Measurements from ENCODE around the gene CCDC85C.

CCDC85C gene

GRCh38 chr14:99630202-99630601, 26.2 kb upstream of the CCDC85C start:
- DNase-seq (ENCODE audit: low spot score), result no peak

DNA sequence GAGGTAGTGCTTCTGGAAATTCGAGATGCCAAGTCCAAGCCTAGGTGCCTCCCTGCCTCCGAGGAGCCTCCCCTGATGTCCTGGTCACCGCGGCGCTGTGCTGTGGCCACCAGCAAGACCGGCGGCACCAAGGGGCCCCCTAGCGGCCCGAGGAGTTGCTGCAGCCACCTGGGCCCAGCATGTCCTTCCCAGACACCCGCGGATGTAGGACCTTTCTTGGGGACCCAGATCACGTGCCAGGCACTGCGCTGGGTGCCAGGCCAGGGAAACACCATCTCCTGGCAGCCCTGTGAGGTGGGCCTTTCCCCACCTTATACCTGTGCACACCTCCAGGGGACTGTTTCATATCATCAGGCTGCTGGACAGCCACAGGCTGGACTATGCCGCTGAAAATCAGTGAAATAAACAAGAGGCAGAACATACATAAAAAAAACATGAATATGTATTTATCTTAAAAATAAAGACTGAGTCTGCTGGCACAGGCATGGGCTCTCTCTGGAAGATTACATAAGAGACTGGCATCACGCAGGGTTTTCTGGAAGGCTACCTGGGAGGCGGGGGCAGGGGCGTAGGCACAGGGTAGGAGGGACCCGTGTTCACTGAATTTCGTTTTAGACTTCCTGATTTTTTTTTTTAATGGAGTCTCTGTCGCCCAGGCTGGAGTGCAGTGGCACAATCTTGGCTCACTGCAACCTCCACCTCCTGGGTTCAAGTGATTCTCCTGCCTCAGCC, 25.0 kb upstream of the CCDC85C start:
- peak; percentile 88 for DNase-seq (ENCODE audit: low spot score)

GRCh38 chr14:99627510-99628381, 23.7 kb upstream of the CCDC85C start:
- DNase-seq (ENCODE audit: low spot score), result no peak

DNA sequence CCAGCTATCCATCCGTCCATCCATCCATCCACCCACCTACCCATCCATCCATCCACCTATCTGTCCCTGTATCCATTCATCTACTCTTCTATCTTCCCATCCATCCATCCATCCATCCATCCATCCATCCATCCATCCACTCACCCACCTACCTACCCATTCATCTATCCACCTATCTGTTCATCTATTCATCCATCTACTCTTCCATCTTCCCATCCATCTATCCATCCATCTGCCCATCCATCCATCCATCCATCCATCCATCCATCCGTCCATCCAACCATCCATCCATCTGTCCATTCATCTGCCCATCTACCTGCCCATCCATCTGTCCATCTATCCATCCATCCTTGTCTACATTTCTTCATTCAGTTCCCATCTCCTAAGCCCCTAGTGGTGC, 23.1 kb upstream of the CCDC85C start:
- DNase-seq (ENCODE audit: low spot score), result no peak

- DNase-seq (ENCODE audit: low spot score), result no peak
These were observed 22.1 kb upstream of the CCDC85C start for GRCh38 chr14:99626041-99626648.

- DNase-seq (ENCODE audit: low spot score), result no peak
These were observed 21.5 kb upstream of the CCDC85C start for GRCh38 chr14:99625476-99625875.

DNA sequence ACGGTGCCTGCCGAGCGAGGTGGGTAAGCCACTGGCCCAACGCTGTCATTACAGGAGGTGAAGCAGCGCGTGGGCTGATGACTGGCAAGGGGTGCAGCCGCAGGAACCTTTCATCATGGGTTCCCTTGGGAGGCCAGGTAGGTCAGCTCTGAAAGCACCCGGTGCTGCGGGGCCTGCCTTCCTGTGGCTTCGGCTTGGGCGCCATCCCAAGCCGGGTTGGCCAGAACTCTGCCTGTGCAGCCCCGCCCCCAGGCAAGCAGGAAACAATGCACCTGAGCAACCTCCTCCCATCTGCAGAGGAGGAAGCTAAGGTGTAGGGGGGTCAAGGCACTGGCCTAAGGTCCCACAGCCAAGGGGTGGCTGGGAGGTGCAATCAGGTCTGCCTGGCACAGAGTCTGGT, 21.0 kb upstream of the CCDC85C start:
- DNase-seq (ENCODE audit: low spot score), result no peak

DNA sequence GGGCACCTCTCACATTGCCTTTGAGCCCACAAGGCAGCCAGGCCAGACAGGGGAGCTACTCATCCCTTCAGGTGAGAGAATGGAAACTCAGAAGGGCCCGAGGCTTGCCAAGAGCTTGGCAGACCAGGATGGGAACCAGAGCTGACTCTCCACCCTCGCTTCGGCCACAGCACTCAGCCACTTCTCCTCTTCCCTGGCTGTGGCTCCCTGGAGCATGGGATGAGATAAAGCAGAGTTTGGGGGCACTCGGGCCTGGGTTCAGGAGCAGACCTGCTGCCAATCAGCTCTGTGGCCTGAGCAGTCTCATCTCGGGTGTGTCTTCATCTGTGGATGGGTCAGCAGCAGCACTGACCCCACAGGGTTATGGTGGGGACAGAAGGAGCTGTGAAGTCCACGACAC, 20.0 kb upstream of the CCDC85C start:
- no peak for DNase-seq (ENCODE audit: low spot score)

DNA sequence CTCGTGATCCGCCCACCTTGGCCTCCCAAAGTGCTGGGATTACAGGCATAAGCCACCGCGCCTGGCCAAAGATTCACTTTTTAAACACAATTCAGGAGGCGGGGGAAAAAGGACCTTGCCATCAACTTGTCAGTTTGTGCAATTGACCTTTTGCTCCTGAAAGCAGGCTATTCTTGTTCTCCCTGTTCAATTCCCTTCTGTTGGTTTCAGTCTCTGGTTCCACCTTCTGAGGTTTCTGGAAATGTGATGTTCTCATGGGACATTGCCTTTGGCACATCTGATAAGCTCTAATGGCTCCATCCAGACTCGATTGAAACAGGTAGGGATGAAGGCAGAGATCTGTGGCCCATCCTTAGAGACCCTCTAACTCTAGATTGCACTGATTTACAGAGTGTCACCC, 17.9 kb upstream of the CCDC85C start:
- DNase-seq (ENCODE audit: low spot score), result no peak

DNA sequence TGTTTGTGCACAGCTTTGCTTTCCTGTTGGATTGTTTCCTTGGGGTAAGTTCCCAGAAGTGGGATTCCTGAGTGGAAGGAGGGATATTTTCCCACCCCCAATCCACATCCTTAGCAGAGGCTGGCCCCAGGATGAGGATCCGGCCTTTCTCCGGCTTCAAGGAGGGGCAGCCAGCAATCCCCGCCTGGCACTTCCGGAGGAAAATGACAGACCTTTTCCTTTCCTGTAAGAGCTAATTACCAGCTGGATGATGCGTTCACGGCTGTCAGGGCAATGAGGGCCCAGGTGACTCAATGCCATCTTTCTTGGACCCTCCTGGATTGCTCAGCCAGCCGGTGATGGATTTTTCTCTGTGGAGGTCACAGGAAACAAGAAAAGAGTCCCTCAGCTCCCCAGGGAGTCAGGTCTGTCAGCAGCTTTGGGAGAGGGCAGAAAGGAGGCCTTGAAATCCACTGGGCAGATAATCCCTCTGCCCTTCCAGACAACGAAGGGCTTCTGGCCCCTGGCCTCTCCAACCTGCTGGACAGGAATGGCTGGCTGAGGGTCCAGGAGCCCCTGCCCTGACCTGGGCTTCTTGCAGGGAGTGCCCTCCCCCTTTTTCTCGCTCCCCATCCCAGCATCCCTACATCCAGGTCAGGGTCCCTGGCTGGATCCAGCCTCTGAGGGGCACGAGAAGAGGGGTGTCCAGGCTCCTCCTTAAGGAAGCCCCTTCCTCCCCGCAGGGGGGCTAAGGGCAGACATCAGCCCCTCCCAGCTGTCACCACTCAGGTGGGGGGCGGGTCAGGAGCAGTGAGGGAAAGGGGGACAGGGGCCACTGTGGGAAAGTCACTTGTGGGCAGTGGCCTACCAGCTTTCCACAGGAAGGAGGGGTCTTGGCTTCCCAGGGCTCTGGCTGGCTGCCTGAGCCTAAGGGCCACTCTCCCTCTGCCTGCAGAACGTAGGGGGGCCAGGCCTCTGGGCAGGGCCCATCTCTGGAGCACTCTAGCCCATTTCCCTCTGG, 16.1 kb upstream of the CCDC85C start:
- no peak for DNase-seq (ENCODE audit: low spot score)

GRCh38 chr14:99616832-99617800, 13.1 kb upstream of the CCDC85C start:
- DNase-seq (ENCODE audit: low spot score), result no peak

GRCh38 chr14:99615497-99616157, 11.6 kb upstream of the CCDC85C start:
- no peak for DNase-seq (ENCODE audit: low spot score)

- DNase-seq (ENCODE audit: low spot score), result peak; percentile 67
These were observed 8.8 kb upstream of the CCDC85C start for GRCh38 chr14:99612738-99613330.

DNA sequence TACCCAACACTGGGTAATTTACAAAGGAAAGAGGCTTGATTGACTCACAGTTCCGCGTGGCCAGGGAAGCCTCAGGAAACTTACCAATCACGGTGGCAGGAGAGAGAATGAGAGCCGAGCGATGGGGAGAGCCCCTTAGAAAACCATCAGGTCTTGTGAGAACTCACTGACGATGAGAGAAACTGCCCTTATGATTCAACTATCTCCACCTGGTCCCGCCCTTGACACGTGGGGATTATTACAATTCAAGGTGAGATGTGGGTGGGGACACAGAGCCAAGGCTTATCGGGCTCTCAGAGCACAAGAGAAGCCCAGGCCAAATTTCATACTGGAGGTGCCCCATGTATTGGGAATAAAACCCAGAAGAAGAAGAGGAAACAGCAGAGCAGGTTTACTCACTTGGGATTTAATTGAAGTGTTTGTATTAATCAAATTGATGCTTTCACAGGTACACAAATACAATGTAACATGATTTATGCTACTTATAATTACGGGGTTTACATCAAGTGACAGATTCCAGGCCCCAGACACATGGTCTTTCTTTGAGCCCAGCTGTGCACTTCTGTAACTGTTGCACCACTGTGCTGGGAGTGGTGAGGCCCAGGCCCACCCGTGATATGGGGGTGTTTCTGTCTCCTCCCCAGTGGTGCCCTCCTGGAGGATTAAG, 8.2 kb upstream of the CCDC85C start:
- DNase-seq (ENCODE audit: low spot score), result no peak

DNA sequence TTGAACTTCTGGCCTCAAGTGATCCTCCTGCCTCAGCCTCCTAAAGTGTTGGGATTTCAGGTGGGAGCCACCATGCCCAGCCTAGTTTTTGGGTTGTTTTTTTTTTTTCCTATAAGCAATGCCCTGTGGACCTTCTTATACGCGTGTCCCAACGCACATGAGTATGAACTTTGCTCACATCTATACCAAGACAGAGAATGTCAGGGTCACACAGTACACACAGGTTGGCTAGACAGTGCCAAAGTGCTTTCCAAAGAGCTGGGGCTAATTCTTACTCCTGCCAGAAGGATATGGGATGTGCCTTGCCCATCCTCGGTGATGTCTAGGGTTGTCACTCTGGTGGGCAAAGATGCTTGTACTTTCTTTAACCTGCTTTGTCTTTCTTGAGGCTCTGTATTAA, 7.6 kb upstream of the CCDC85C start:
- no peak for DNase-seq (ENCODE audit: low spot score)

DNA sequence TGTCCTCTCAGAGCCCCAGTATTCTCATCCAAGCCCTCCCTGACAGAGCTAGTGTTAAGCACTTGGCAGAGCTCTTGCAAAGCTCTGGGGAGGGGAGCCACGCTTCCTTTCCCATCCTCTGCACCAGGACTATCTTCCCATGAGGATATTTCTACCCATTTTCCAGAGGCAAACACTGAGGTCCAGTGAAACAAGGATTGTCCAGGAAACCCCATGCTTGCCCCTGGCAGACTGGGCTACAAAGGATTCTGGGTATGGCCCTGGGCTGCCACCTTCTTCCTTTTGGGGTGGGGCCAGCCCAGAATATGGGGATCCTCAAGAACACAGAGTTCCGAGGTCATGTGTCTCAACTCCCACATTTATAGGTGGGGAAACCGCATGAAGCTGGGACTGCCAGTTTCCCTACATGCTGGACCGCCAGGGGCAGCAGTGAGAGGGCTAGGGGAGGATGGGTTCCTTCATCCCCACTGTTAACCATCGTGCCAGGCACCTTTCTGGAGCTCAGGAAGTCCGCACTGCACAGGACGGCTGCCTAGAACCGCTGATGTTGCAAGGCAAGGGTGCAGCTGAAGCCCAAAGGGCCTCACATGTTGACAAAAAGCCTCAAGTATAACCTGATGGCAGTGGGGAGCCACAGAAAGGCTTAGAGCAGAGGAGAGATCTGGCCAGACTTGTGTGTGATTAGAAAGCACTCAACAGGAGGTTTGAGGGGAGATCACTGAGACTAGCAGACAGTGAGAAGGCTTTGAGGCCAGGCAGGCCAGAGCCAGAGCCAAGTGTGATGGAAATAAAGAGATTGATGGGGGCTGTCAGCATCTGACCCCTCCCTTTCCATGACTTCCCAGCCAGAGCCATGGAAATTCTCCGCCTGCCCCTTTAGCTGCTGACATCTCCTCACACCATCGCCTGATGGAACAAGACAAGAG, 5.5 kb upstream of the CCDC85C start:
- DNase-seq (ENCODE audit: low spot score), result no peak

DNA sequence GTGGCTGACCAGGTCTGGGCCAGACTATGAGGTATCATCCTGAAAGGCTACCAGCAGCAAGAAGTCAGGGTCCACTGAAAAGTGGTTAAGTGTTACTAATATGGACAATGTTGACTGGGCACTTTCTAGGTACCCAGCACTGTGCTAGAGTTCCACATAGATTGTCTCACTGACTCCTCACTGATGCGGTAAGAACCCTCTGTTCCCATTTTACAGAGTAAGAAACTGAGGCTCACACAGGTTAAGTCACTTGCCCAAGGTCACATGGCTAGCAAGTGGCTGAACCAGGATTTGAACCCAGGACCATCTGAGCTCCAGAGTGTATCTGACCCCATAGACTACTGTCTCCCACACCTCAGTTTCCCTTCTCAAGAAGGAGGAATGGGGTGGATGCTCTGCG, 4.6 kb upstream of the CCDC85C start:
- no peak for DNase-seq (ENCODE audit: low spot score)

DNA sequence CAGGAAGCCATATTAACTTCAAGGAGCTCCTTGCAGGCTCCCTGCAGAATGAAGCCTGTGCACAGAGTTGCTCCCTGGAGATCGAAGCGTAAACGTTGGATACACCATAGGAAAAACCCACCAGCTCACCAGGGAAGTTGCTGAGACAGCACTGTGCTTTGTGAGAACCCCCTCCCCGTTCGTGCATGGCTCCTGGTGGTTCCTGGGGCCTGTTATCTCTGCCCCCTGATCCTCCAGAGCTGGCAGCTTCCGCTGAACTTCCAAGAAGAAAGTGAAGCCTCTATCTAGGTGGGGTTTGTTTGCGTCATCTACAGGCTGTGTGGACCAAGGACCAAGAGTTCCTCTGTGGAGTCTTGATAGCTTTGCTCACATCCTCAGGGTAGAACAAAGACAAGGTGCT, 2.4 kb upstream of the CCDC85C start:
- DNase-seq (ENCODE audit: low spot score), result no peak
